Kidney (tissue), 14 donors: ENCODE results near the gene SYT11. TPM values are rescaled to one million over a fixed set of nuclear protein-coding genes. Genes with fewer than 3 reads are reported as not detected.

Experiments
- DNase-seq, 5 donors: peaks; one replicate each; pipeline ENCODE4 v3.0.0-alpha.2; 2013 to 2020
- FAIRE-seq: peaks from 2 replicates; lab custom pipeline; 2012; peaks lifted over from hg19 to GRCh38; lab: Jason Lieb, UNC
- H3K27ac ChIP-seq, 2 donors: one replicate each; pipeline ENCODE4 v1.7.0; 2013; ENCODE audit warnings: low read depth in 2 of 2, low read length in 2 of 2, inconsistent platforms in 1 of 2
- H3K27me3 ChIP-seq: one replicate; pipeline ENCODE4 v1.7.1; 2013; ENCODE audit warnings: low read length, inconsistent platforms; ENCODE audit not compliant: control insufficient read depth, insufficient read depth
- H3K36me3 ChIP-seq, 3 donors: one replicate each; pipeline versions ENCODE4 v1.7.0 to v1.7.1; 2013; ENCODE audit warnings: low read length in 3 of 3, control low read depth in 1 of 3, inconsistent platforms in 1 of 3; ENCODE audit not compliant: insufficient read depth in 3 of 3, control insufficient read depth in 2 of 3
- H3K4me1 ChIP-seq, 3 donors: one replicate each; pipeline versions ENCODE4 v1.7.0 to v1.7.1; 2013; ENCODE audit warnings: low read length in 3 of 3, inconsistent platforms in 1 of 3, low read depth in 1 of 3; ENCODE audit not compliant: control insufficient read depth in 2 of 3, insufficient read depth in 2 of 3
- H3K4me3 ChIP-seq, 3 donors: one replicate each; pipeline versions ENCODE4 v1.7.0 to v1.8.1; 2013; ENCODE audit warnings: low read length in 3 of 3, control low read depth in 1 of 3, inconsistent platforms in 1 of 3
- H3K9ac ChIP-seq, 3 donors: one replicate each; pipeline versions ENCODE4 v1.7.0 to v1.7.1; 2013; ENCODE audit warnings: low read length in 3 of 3, control low read depth in 1 of 3, inconsistent platforms in 1 of 3
- H3K9me3 ChIP-seq, 3 donors: one replicate each; pipeline versions ENCODE4 v1.7.0 to v1.7.1; 2013; ENCODE audit warnings: low read length in 3 of 3, control low read depth in 1 of 3, inconsistent platforms in 1 of 3; ENCODE audit not compliant: control insufficient read depth in 2 of 3, insufficient read depth in 1 of 3
- intact Hi-C: fragments of 100-400 bp; cut with DNase I; formaldehyde crosslinking; loops from one replicate; pipeline ENCODE4 v1.11.1; 2022
- polyA plus RNA-seq: library from polyadenylated mRNA; stranded (reverse); fragments of 350-450 nt; fragmentation: Illumina TruSeq; extraction: RNeasy Lipid Tissue Mini Kit (QIAGEN cat#74804); gene quantifications from one replicate; pipeline ENCODE4 v1.2.3, GENCODE V29; 2014; ENCODE audit warnings: low read depth, low replicate concordance; ENCODE audit not compliant: insufficient read depth
- total RNA-seq: library from RNA; stranded (reverse); fragmentation: NEBNext Ultra II Directional; extraction: Animal tissue kit (Norgen Biotek cat#: 25700); gene quantifications from one replicate; pipeline ENCODE4 v1.2.1, GENCODE V29; 2021
- TF ChIP-seq, protein P1 (sequence below): IDR thresholded peaks from 3 replicates; pipeline ENCODE4 v1.5.1; 2012; ENCODE audit warnings: mild to moderate bottlenecking, moderate library complexity, borderline replicate concordance; ENCODE audit not compliant: insufficient read depth; ENCODE audit errors: extremely low read depth
- donor health status: control.
- donor health status: control.
- donor health status: control.
- donor health status: control.
- donor health status: control.
- donor health status: DM: yes; HTN: yes; CAD: no.
- donor health status: Normal renal cell carcinoma (clear cell type).

Gene SYT11
- total and polyA plus RNA-seq, 2 donors from 2014 or later = 8.4 to 16.8 TPM

- Histone ChIP-seq H3K36me3 (no peaks in the 10 kb centered on the region), H3K4me3 (no peak overlapping the region), H3K9me3 (no peaks in the 10 kb centered on the region), H3K27me3 (no peaks in the 10 kb centered on the region), H3K9ac (no peak overlapping the region), H3K27ac (no peak overlapping the region), H3K4me1 (peaks cover 0 to 5% (median 0%) of the 10 kb centered on the region in 3 donors)
- DNase-seq (no peak), FAIRE-seq (no peak)
- TF ChIP-seq, protein P1, sequence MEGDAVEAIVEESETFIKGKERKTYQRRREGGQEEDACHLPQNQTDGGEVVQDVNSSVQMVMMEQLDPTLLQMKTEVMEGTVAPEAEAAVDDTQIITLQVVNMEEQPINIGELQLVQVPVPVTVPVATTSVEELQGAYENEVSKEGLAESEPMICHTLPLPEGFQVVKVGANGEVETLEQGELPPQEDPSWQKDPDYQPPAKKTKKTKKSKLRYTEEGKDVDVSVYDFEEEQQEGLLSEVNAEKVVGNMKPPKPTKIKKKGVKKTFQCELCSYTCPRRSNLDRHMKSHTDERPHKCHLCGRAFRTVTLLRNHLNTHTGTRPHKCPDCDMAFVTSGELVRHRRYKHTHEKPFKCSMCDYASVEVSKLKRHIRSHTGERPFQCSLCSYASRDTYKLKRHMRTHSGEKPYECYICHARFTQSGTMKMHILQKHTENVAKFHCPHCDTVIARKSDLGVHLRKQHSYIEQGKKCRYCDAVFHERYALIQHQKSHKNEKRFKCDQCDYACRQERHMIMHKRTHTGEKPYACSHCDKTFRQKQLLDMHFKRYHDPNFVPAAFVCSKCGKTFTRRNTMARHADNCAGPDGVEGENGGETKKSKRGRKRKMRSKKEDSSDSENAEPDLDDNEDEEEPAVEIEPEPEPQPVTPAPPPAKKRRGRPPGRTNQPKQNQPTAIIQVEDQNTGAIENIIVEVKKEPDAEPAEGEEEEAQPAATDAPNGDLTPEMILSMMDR = no peak
- intact Hi-C loops = no loop called here
These were observed 2.5 kb downstream of the SYT11 start for GRCh38 chr1:155861896-155862295.

- FAIRE-seq (no peak), DNase-seq (no peak)
- H3K4me1 ChIP-seq = peaks cover 0 to 5% (median 0%) of the 10 kb centered on the region in 3 donors
- no peaks in the 10 kb centered on the region for H3K9me3 ChIP-seq
- no peak overlapping the region for H3K4me3 ChIP-seq
- no peaks in the 10 kb centered on the region for H3K27me3 ChIP-seq
- TF ChIP-seq, protein P1 = no peak
- no peak overlapping the region for H3K9ac ChIP-seq
- no peaks in the 10 kb centered on the region for H3K36me3 ChIP-seq
- intact Hi-C loops = no loop called here
- no peak overlapping the region for H3K27ac ChIP-seq
These were observed 5.0 kb downstream of the SYT11 start for GRCh38 chr1:155864393-155864792.

DNA sequence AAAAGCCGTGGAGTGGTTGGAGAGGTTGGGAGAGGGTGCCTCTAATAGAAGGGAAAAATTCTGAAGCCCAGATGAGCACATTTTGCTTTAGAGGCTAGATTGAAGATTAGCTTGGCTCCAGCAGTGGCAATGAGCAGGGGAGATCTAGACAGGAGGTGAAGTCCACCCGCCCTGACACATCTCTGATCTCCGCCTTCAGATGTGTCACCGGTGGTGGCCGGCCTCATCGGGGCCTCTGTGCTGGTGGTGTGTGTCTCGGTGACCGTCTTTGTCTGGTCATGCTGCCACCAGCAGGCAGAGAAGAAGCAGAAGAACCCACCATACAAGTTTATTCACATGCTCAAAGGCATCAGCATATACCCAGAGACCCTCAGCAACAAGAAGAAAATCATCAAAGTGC is 8.4 kb downstream of the SYT11 start:
- intact Hi-C loops = no loop called here
- Histone ChIP-seq H3K4me3 (no peak overlapping the region), H3K9me3 (no peaks in the 10 kb centered on the region), H3K36me3 (no peaks in the 10 kb centered on the region), H3K27me3 (no peaks in the 10 kb centered on the region), H3K27ac (no peak overlapping the region), H3K4me1 (no peaks in the 10 kb centered on the region), H3K9ac (no peak overlapping the region)
- DNase-seq (no peak), FAIRE-seq (no peak)
- TF ChIP-seq, protein P1 = no peak

GRCh38 chr1:155871390-155871789 is 12.0 kb downstream of the SYT11 start:
- Histone ChIP-seq H3K36me3 (no peaks in the 10 kb centered on the region), H3K27me3 (no peaks in the 10 kb centered on the region), H3K9me3 (no peaks in the 10 kb centered on the region), H3K27ac (no peak overlapping the region), H3K4me1 (no peaks in the 10 kb centered on the region), H3K4me3 (no peak overlapping the region), H3K9ac (no peak overlapping the region)
- no peak for FAIRE-seq
- no peak for DNase-seq
- TF ChIP-seq, protein P1 = no peak
- intact Hi-C loops = no loop called here
